SK-N-SH treated with all-trans-retinoic acid at 6 μM for 48 hours (cell line): ENCODE results near the gene TMEM131.

Source experiments
- CSDC2 ChIP-seq: fragments of 250-450 bp; sonication (Bioruptor Pico); IDR thresholded peaks from 2 replicates; pipeline ENCODE4 v1.5.0; 2020; ENCODE audit warnings: mild to moderate bottlenecking, moderate library complexity
- OSR1 ChIP-seq: fragments of 250-450 bp; sonication (Bioruptor Pico); IDR thresholded peaks from 2 replicates; pipeline ENCODE4 v1.8.0; 2022; ENCODE audit warnings: moderate library complexity, mild to moderate bottlenecking, inconsistent platforms
- PATZ1 ChIP-seq: fragments of 250-450 bp; sonication (Bioruptor Pico); IDR thresholded peaks from 2 replicates; pipeline ENCODE4 v1.8.0; 2020; ENCODE audit warnings: mild to moderate bottlenecking, moderate library complexity, borderline replicate concordance
- PPARA ChIP-seq: fragments of 250-450 bp; sonication (Bioruptor Pico); IDR thresholded peaks from 2 replicates; pipeline ENCODE4 v1.5.0; 2020; ENCODE audit warnings: mild to moderate bottlenecking, borderline replicate concordance
- RARB ChIP-seq: fragments of 250-450 bp; sonication (Bioruptor Pico); IDR thresholded peaks from 2 replicates; pipeline ENCODE4 v1.8.0; 2021; ENCODE audit warnings: mild to moderate bottlenecking, moderate library complexity
- TOX ChIP-seq: fragments of 250-450 bp; sonication (Bioruptor Pico); IDR thresholded peaks from 2 replicates; pipeline ENCODE4 v1.8.0; 2021; ENCODE audit warnings: mild to moderate bottlenecking, moderate library complexity, borderline replicate concordance
- TSHZ2 ChIP-seq: fragments of 250-450 bp; sonication (Bioruptor Pico); IDR thresholded peaks from 2 replicates; pipeline ENCODE4 v1.5.0; 2020; ENCODE audit warnings: mild to moderate bottlenecking, moderate library complexity
- ZFP30 ChIP-seq: fragments of 450-650 bp; formaldehyde crosslinking; IDR thresholded peaks from 2 replicates; pipeline ENCODE4 v1.5.0; 2022; ENCODE audit warnings: mild to moderate bottlenecking, moderate library complexity

GRCh38 chr2:97763176-97763845, 232.4 kb downstream of the TMEM131 start:
- TF ChIP-seq OSR1 (CRISPR knock-in tag) (no peak), RARB (CRISPR knock-in tag) (no peak), CSDC2 (CRISPR knock-in tag) (no peak), PPARA (CRISPR knock-in tag) (no peak), TOX (CRISPR knock-in tag) (no peak), PATZ1 (CRISPR knock-in tag) (no peak), ZFP30 (CRISPR knock-in tag) (no peak), TSHZ2 (CRISPR knock-in tag) (no peak)
